H9 (cell line): ENCODE measurements around the gene PGAM1. TPM values are rescaled to one million over a fixed set of nuclear protein-coding genes. Genes with fewer than 3 reads are reported as not detected.
"Not testable (repeated sequence)": the region's sequence is repeated elsewhere in the genome, so short reads cannot be mapped to it uniquely, and the experiment has no call there.

Source experiments
- DNase-seq: peaks from one replicate; pipeline ENCODE4 v3.0.0-alpha.2; 2017
- H2AFZ ChIP-seq: one replicate; pipeline ENCODE4 v1.6.1; 2013; ENCODE audit warnings: mild to moderate bottlenecking, low read length, control low read depth, moderate library complexity
- H2AK5ac ChIP-seq: 2 replicates; pipeline ENCODE4 v1.6.1; 2013; ENCODE audit warnings: low read length, control low read depth, mixed read lengths; ENCODE audit not compliant: insufficient read length
- H2BK120ac ChIP-seq: one replicate; pipeline ENCODE4 v1.6.1; 2013; ENCODE audit warnings: low read depth, mild to moderate bottlenecking, low read length, control low read depth, inconsistent platforms; ENCODE audit not compliant: poor library complexity, severe bottlenecking
- H2BK12ac ChIP-seq: 2 replicates; pipeline ENCODE4 v1.6.1; 2013; ENCODE audit warnings: low read length, control low read depth, mixed read lengths, low read depth; ENCODE audit not compliant: insufficient read length
- H2BK15ac ChIP-seq: 2 replicates; pipeline ENCODE4 v1.6.1; 2013; ENCODE audit warnings: low read depth, low read length, control low read depth
- H2BK20ac ChIP-seq: one replicate; pipeline ENCODE4 v1.6.1; 2013; ENCODE audit warnings: low read depth, mild to moderate bottlenecking, low read length, control low read depth, inconsistent platforms; ENCODE audit not compliant: poor library complexity, severe bottlenecking
- H2BK5ac ChIP-seq: 2 replicates; pipeline ENCODE4 v1.6.1; 2013; ENCODE audit warnings: low read length, control low read depth, mixed read lengths; ENCODE audit not compliant: insufficient read length
- H3K14ac ChIP-seq: 2 replicates; pipeline ENCODE4 v1.6.1; 2013; ENCODE audit warnings: low read length, control low read depth; ENCODE audit not compliant: insufficient read depth
- H3K18ac ChIP-seq: 2 replicates; pipeline ENCODE4 v1.6.1; 2013; ENCODE audit warnings: low read depth, mild to moderate bottlenecking, mixed read lengths, low read length, control low read depth; ENCODE audit not compliant: insufficient read length
- H3K23ac ChIP-seq: 2 replicates; pipeline ENCODE4 v1.6.1; 2013; ENCODE audit warnings: low read length, control low read depth, mixed read lengths, low read depth; ENCODE audit not compliant: insufficient read length
- H3K23me2 ChIP-seq: 2 replicates; pipeline ENCODE4 v1.6.1; 2013; ENCODE audit warnings: low read depth, mild to moderate bottlenecking, mixed read lengths, low read length, control low read depth; ENCODE audit not compliant: insufficient read length, poor library complexity, severe bottlenecking
- H3K27ac ChIP-seq: 2 replicates; pipeline ENCODE4 v1.5.1; 2013; ENCODE audit warnings: low read length, control low read depth, mixed read lengths, low read depth; ENCODE audit not compliant: insufficient read length
- H3K27me3 ChIP-seq: 2 replicates; pipeline ENCODE4 v1.6.1; 2013; ENCODE audit warnings: low read length, control low read depth, inconsistent platforms; ENCODE audit not compliant: insufficient read depth
- H3K4ac ChIP-seq: 2 replicates; pipeline ENCODE4 v1.6.1; 2013; ENCODE audit warnings: low read depth, mild to moderate bottlenecking, control low read depth, inconsistent platforms, low read length, moderate library complexity
- H3K4me1 ChIP-seq: 2 replicates; pipeline ENCODE4 v1.6.1; 2013; ENCODE audit warnings: low read length, control low read depth, inconsistent platforms; ENCODE audit not compliant: insufficient read depth
- H3K4me2 ChIP-seq: 2 replicates; pipeline ENCODE4 v1.6.1; 2013; ENCODE audit warnings: low read length, control low read depth, mixed read lengths; ENCODE audit not compliant: insufficient read length, insufficient read depth
- H3K56ac ChIP-seq: 2 replicates; pipeline ENCODE4 v1.6.1; 2013; ENCODE audit warnings: low read depth, mild to moderate bottlenecking, mixed read lengths, low read length, control low read depth; ENCODE audit not compliant: insufficient read length
- H3K79me1 ChIP-seq: 2 replicates; pipeline ENCODE4 v1.6.1; 2013; ENCODE audit warnings: low read depth, mild to moderate bottlenecking, moderate library complexity, low read length, control low read depth, inconsistent platforms; ENCODE audit not compliant: insufficient read depth, poor library complexity, severe bottlenecking
- H3K79me2 ChIP-seq: 2 replicates; pipeline ENCODE4 v1.6.1; 2013; ENCODE audit warnings: low read length, control low read depth, inconsistent platforms; ENCODE audit not compliant: insufficient read depth
- H3K9ac ChIP-seq: 2 replicates; pipeline ENCODE4 v1.6.1; 2013; ENCODE audit warnings: low read length, control low read depth, mixed read lengths; ENCODE audit not compliant: insufficient read length; ENCODE audit errors: extremely low read depth
- H3K9me3 ChIP-seq: one replicate; pipeline ENCODE4 v1.6.1; 2013; ENCODE audit warnings: low read depth, low read length, inconsistent platforms; ENCODE audit not compliant: control insufficient read depth
- H3T11ph ChIP-seq: one replicate; pipeline ENCODE4 v1.6.1; 2013; ENCODE audit warnings: mild to moderate bottlenecking, low read length, control low read depth, inconsistent platforms
- H4K20me1 ChIP-seq: one replicate; pipeline ENCODE4 v1.6.1; 2013; ENCODE audit not compliant: control insufficient read depth, insufficient read length, insufficient read depth
- H4K5ac ChIP-seq: 2 replicates; pipeline ENCODE4 v1.6.1; 2013; ENCODE audit warnings: low read depth, mild to moderate bottlenecking, mixed read lengths, low read length, control low read depth; ENCODE audit not compliant: insufficient read length
- H4K8ac ChIP-seq: replicated peaks from 2 replicates; pipeline ENCODE4 v1.6.1; 2013; ENCODE audit warnings: low read length, control low read depth, mixed read lengths, low read depth; ENCODE audit not compliant: insufficient read length
- H4K91ac ChIP-seq: 2 replicates; pipeline ENCODE4 v1.6.1; 2013; ENCODE audit warnings: low read depth, mild to moderate bottlenecking, moderate library complexity, mixed read lengths, low read length, control low read depth; ENCODE audit not compliant: insufficient read length
- H3K27ac Mint-ChIP-seq, 3 experiments: 2 replicates in 2 of 3; 3 replicates in 1 of 3; pipeline ENCODE4 v1.8.0; 2020 to 2021; ENCODE audit warnings: mixed read lengths in 3 of 3, mild to moderate bottlenecking in 1 of 3, moderate library complexity in 1 of 3
- H3K27me3 Mint-ChIP-seq: 2 replicates; pipeline ENCODE4 v1.8.0; 2021; ENCODE audit warnings: low read depth, mild to moderate bottlenecking, moderate library complexity, mixed read lengths
- H3K36me3 Mint-ChIP-seq, 3 experiments: 2 replicates in 2 of 3; 3 replicates in 1 of 3; pipeline ENCODE4 v1.8.0; 2020 to 2021; ENCODE audit warnings: low read depth in 3 of 3, mixed read lengths in 3 of 3; ENCODE audit not compliant: insufficient read depth in 1 of 3
- H3K4me1 Mint-ChIP-seq, 2 experiments: 2 replicates each; pipeline ENCODE4 v1.8.0; 2020; ENCODE audit warnings: mixed read lengths in 2 of 2
- H3K4me3 Mint-ChIP-seq, 2 experiments: 2 replicates in 1 of 2; 3 replicates in 1 of 2; pipeline ENCODE4 v1.8.0; 2020 to 2021; ENCODE audit warnings: mild to moderate bottlenecking in 2 of 2, mixed read lengths in 2 of 2, moderate library complexity in 1 of 2
- H3K9me3 Mint-ChIP-seq, 2 experiments: 2 replicates in 1 of 2; 3 replicates in 1 of 2; pipeline ENCODE4 v1.8.0; 2020; ENCODE audit warnings: mild to moderate bottlenecking in 2 of 2, mixed read lengths in 2 of 2, moderate library complexity in 1 of 2
- WGBS: extraction: QIAGEN DNeasy Blood & Tissue Kit; methylation state at CpG from one replicate; pipeline ENCODE4 v1.1.7; 2013; ENCODE audit warnings: missing lambda C conversion rate, low lambda C conversion rate, mixed read lengths; ENCODE audit not compliant: insufficient read length; ENCODE audit errors: extremely low coverage; 5-methylcytosine and 5-hydroxymethylcytosine counted together
- total RNA-seq: library from RNA; stranded (reverse); gene quantifications from 2 replicates; pipeline ENCODE4 v1.2.1, GENCODE V29; 2021
- TF ChIP-seq, protein P1 (sequence below): fragments of 200-600 bp; sonication (generic); conservative IDR thresholded peaks from 3 replicates; pipeline ENCODE4 v1.8.0; 2021; ENCODE audit warnings: antibody characterized with exemption, mild to moderate bottlenecking

Gene PGAM1
- total RNA-seq, 1 experiment from 2014 or later = 932 TPM

DNA sequence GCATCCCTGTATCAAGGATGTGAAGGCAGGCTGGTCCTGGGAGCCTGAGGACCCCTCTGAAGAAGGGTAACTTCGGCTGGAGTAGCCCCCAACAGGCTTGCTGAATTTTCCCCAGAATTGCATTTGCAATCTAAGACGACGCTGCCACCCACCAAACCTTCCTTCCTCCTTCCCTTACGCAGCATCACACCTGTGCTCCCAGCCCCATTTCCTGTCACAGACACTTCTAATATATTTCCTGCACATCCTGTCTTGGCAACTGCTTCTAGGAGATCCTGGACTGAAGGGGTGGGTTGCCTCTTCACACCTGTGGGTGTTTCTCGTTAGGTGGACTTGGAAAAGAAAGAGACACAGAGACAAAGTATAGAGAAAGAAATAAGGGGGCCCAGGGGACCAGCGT, 9.4 kb upstream of the PGAM1 start:
- H4K8ac ChIP-seq = no peak overlapping the region
- H3K4ac ChIP-seq = no peak overlapping the region
- no peak overlapping the region for H3K56ac ChIP-seq
- WGBS = no CpG with 5 or more reads among the region's 6 CpGs
- H3K23ac ChIP-seq = no peak overlapping the region
- no peak overlapping the region for H3K9ac ChIP-seq
- no peaks in the 10 kb centered on the region for H3K27me3 ChIP-seq
- peak overlapping the region in 2 of 3 experiments; percentile 13 to 45; a peak in 3 of 7 replicates for H3K27ac Mint-ChIP-seq
- TF ChIP-seq, protein P1, sequence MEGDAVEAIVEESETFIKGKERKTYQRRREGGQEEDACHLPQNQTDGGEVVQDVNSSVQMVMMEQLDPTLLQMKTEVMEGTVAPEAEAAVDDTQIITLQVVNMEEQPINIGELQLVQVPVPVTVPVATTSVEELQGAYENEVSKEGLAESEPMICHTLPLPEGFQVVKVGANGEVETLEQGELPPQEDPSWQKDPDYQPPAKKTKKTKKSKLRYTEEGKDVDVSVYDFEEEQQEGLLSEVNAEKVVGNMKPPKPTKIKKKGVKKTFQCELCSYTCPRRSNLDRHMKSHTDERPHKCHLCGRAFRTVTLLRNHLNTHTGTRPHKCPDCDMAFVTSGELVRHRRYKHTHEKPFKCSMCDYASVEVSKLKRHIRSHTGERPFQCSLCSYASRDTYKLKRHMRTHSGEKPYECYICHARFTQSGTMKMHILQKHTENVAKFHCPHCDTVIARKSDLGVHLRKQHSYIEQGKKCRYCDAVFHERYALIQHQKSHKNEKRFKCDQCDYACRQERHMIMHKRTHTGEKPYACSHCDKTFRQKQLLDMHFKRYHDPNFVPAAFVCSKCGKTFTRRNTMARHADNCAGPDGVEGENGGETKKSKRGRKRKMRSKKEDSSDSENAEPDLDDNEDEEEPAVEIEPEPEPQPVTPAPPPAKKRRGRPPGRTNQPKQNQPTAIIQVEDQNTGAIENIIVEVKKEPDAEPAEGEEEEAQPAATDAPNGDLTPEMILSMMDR = no peak
- no peak overlapping the region for H2BK120ac ChIP-seq
- no peak overlapping the region for H3K4me3 Mint-ChIP-seq
- H3K27me3 Mint-ChIP-seq = no peaks in the 10 kb centered on the region
- no peak overlapping the region for H3K18ac ChIP-seq
- H3K36me3 Mint-ChIP-seq = no peaks in the 10 kb centered on the region
- H3K9me3 Mint-ChIP-seq = peaks cover 0 to 1% of the 10 kb centered on the region in 2 experiments; a peak in 1 of 5 replicates
- H2AFZ ChIP-seq = no peak overlapping the region
- no peaks in the 10 kb centered on the region for H3K79me2 ChIP-seq
- H3K9me3 ChIP-seq = no peaks in the 10 kb centered on the region
- no peak overlapping the region for H4K91ac ChIP-seq
- peaks cover 20 to 29% of the 10 kb centered on the region in 2 experiments for H3K4me1 Mint-ChIP-seq
- H2BK12ac ChIP-seq = no peak overlapping the region
- no peak overlapping the region for H2BK15ac ChIP-seq
- no peaks in the 10 kb centered on the region for H3K23me2 ChIP-seq
- H3K27ac ChIP-seq = no peak overlapping the region
- no peak overlapping the region for H3T11ph ChIP-seq
- H2BK5ac ChIP-seq = no peak overlapping the region
- no peak overlapping the region for H2AK5ac ChIP-seq
- DNase-seq = no peak
- H3K4me2 ChIP-seq = no peak overlapping the region
- H4K20me1 ChIP-seq = no peaks in the 10 kb centered on the region
- H2BK20ac ChIP-seq = no peak overlapping the region
- H3K4me1 ChIP-seq = peaks cover 4% of the 10 kb centered on the region
- no peak overlapping the region for H4K5ac ChIP-seq
- no peaks in the 10 kb centered on the region for H3K79me1 ChIP-seq
- H3K14ac ChIP-seq = no peak overlapping the region

DNA sequence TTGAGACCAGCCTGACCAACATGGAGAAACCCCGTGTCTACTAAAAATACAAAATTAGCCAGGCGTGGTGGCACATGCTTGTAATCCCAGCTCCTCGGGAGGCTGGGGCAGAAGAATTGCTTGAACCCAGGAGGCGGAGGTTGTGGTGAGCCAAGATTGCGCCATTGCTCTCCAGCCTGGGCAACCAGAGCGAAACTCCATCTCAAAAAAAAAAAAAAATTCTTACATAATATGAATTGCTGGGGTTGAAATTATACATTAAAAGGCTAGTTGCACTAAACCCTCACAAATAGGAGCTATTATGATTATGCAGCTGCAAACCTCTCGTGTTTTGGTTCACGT, 2.3 kb upstream of the PGAM1 start:
- H3K4me2 ChIP-seq, H2AFZ ChIP-seq, H3K27me3 ChIP-seq, H2AK5ac ChIP-seq, H3K27me3 Mint-ChIP-seq, H3K79me1 ChIP-seq, H4K8ac ChIP-seq, H2BK120ac ChIP-seq, H3K9me3 Mint-ChIP-seq, H3K56ac ChIP-seq, H2BK12ac ChIP-seq, H3K27ac ChIP-seq, H4K5ac ChIP-seq, H2BK5ac ChIP-seq, H3K9me3 ChIP-seq, H3K9ac ChIP-seq, H3K14ac ChIP-seq, H4K91ac ChIP-seq, H3K27ac Mint-ChIP-seq, H3K4me1 ChIP-seq, H3K4ac ChIP-seq, H3T11ph ChIP-seq, H4K20me1 ChIP-seq, H3K4me3 Mint-ChIP-seq, H3K23me2 ChIP-seq, H2BK15ac ChIP-seq, DNase-seq, H3K18ac ChIP-seq, H3K23ac ChIP-seq, H2BK20ac ChIP-seq: not testable (repeated sequence)
- H3K36me3 Mint-ChIP-seq = peaks cover 7 to 20% (median 15%) of the 10 kb centered on the region in 3 experiments
- H3K79me2 ChIP-seq = peaks cover 18% of the 10 kb centered on the region; the same call in 1 of the 2 replicates
- no CpG with 5 or more reads among the region's 8 CpGs for WGBS
- peaks cover 18 to 20% of the 10 kb centered on the region in 2 experiments for H3K4me1 Mint-ChIP-seq
